Gastroesophageal sphincter (tissue), 3 donors: Measurements from ENCODE around the gene APLN.

Experiments
- CTCF ChIP-seq, 4 experiments: fragments of 200-600 bp in 2 of 4; fragments of 450-650 bp in 2 of 4; sonication (generic) in 1 of 4; IDR thresholded peaks; one replicate each; pipeline ENCODE4 v1.5.1; 2017 to 2019; ENCODE audit warnings: antibody characterized with exemption in 4 of 4, mild to moderate bottlenecking in 2 of 4, moderate library complexity in 2 of 4
- EP300 ChIP-seq: sonication (generic); formaldehyde crosslinking; IDR thresholded peaks from one replicate; pipeline ENCODE4 v1.6.1; 2017; ENCODE audit warnings: antibody characterized with exemption, mild to moderate bottlenecking
- POLR2A ChIP-seq, 2 donors: fragments of 450-650 bp; IDR thresholded peaks; one replicate each; pipeline ENCODE4 v1.6.1; 2017; ENCODE audit warnings: antibody characterized with exemption in 2 of 2, mild to moderate bottlenecking in 2 of 2, moderate library complexity in 1 of 2
- POLR2AphosphoS5 ChIP-seq: sonication (generic); formaldehyde crosslinking; IDR thresholded peaks from one replicate; pipeline ENCODE4 v1.6.1; 2017; ENCODE audit warnings: antibody characterized with exemption

GRCh38 chrX:129663171-129663570, 8.4 kb upstream of the APLN start:
- no peak for TF ChIP-seq CTCF (IDR thresholded peaks at IDR 0.05)
- no peak for TF ChIP-seq POLR2A (IDR thresholded peaks at IDR 0.05)
- no peak for TF ChIP-seq POLR2AphosphoS5
- no peak for TF ChIP-seq EP300
